Colonic mucosa (tissue), 2 donors: ENCODE results near the gene MCC. TPM values are rescaled to one million over a fixed set of nuclear protein-coding genes. Genes with fewer than 3 reads are reported as not detected.

Experiments
- total RNA-seq, 2 donors: library from RNA; stranded (reverse); fragmentation: NEBNext Ultra II Directional in 1 of 2; extraction: Animal tissue kit (Norgen Biotek cat#: 25700) in 1 of 2; gene quantifications; one replicate each; pipeline ENCODE4 v1.2.1, GENCODE V29; 2021
- donor health status: DM: no; HTN: no; CAD: no.
- donor health status: DM: no; HTN: no; CAD: no.

MCC gene
- total RNA-seq, 2 donors from 2014 or later: 1.9 to 3.1 TPM

Other genes starting within 250 kb of the MCC start
- not detected for gene TSSK1B, start 53.5 kb downstream of the MCC start, total RNA-seq
- 10 to 100 TPM; 22.6 to 22.8 TPM for gene YTHDC2, start 25.2 kb upstream of the MCC start, total RNA-seq